Measurements from ENCODE around the gene CCNG1.
A peak's percentile ranks its signal among the peaks of the same experiment; 100 is the strongest.
"Not testable (repeated sequence)": the region's sequence is repeated elsewhere in the genome, so short reads cannot be mapped to it uniquely, and the experiment has no call there.

Gene CCNG1

GRCh38 chr5:163444526-163444925 lies 7.1 kb downstream of the CCNG1 start:
- DNase-seq: no peak

GRCh38 chr5:163445345-163445744 lies 8.0 kb downstream of the CCNG1 start:
- DNase-seq: no peak

GRCh38 chr5:163447191-163447590 lies 9.8 kb downstream of the CCNG1 start:
- no peak for DNase-seq

GRCh38 chr5:163447875-163448274 lies 10.5 kb downstream of the CCNG1 start:
- DNase-seq: no peak

- DNase-seq: no peak
Measured at GRCh38 chr5:163448491-163448890, 11.1 kb downstream of the CCNG1 start.

GRCh38 chr5:163451489-163451888 lies 14.1 kb downstream of the CCNG1 start:
- no peak for DNase-seq

GRCh38 chr5:163453705-163454104 lies 16.3 kb downstream of the CCNG1 start:
- no peak for DNase-seq

- DNase-seq: not testable (repeated sequence)
Measured at GRCh38 chr5:163455406-163455805, 18.0 kb downstream of the CCNG1 start.

GRCh38 chr5:163456029-163456589 lies 18.7 kb downstream of the CCNG1 start:
- no peak for DNase-seq

- no peak for DNase-seq
Measured at GRCh38 chr5:163456840-163457239, 19.4 kb downstream of the CCNG1 start.

GRCh38 chr5:163458778-163459385 lies 21.5 kb downstream of the CCNG1 start:
- peak in 1 of 6 experiments; percentile 21 for DNase-seq

- DNase-seq: no peak
Measured at GRCh38 chr5:163459462-163459818, 22.0 kb downstream of the CCNG1 start.

GRCh38 chr5:163459819-163460561 lies 22.6 kb downstream of the CCNG1 start, which contains the start of gene NUDCD2:
Gene NUDCD2, minus strand, starts transcription at chr5:163460102. Its CDS starts 52 bp downstream, at chr5:163460050.
- DNase-seq: peak; percentile 96 to 100 (median 98)

- DNase-seq: no peak
Measured at GRCh38 chr5:163460562-163461171, 23.3 kb downstream of the CCNG1 start, which contains the start of gene HMMR. Gene HMMR, plus strand, starts transcription at chr5:163460632. Its CDS starts 61 bp downstream, at chr5:163460693.

GRCh38 chr5:163463063-163463435 lies 25.7 kb downstream of the CCNG1 start:
- no peak for DNase-seq

- DNase-seq: no peak
Measured at GRCh38 chr5:163467682-163468081, 30.3 kb downstream of the CCNG1 start.

- peak in 3 of 6 experiments; percentile 3 to 32 (median 9) for DNase-seq
Measured at GRCh38 chr5:163473635-163474243, 36.3 kb downstream of the CCNG1 start.

GRCh38 chr5:163475411-163475810 lies 38.0 kb downstream of the CCNG1 start:
- DNase-seq: no peak

GRCh38 chr5:163478126-163478981 lies 41.0 kb downstream of the CCNG1 start:
- no peak for DNase-seq

GRCh38 chr5:163478982-163479271 lies 41.5 kb downstream of the CCNG1 start:
- DNase-seq: no peak

- peak in 2 of 6 experiments; percentile 1 to 2 for DNase-seq
Measured at GRCh38 chr5:163489055-163489744, 51.8 kb downstream of the CCNG1 start.

GRCh38 chr5:163489745-163490075 lies 52.3 kb downstream of the CCNG1 start:
- no peak for DNase-seq
